ENCODE measurements around the gene VIL1.
A peak's percentile ranks its signal among the peaks of the same experiment; 100 is the strongest.

DNA sequence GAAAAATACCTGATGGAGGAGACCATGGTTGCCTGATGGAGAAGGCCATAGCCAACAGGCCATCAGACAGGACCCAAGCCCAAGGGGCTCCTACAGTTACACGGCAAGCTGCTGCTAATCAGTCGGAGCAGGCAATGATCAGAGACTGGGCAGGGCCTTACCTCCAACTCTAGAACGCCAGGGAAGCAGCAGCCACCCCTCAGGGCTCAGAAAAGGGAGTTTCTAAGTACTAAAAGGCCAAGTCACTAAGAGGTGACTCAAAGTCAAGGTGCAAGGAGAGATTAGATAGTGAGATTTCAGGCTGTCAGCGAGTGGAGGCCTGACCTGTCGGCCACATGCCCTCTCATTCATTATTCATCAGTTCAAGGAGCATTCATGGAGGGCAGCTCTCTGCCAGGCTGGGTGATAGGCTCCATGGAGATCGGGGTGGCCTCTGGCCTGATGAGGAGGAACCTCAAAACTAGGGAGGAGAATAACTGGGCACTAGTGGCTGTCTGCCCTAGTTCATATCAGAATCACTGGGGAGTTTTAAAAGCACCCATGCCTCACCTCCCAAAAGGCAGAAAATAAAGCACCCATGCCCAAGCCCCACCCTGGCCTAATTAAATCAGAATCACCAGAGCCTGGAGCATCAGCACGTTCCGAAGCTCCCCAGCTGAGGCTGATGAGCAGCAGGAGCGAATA, 3.6 kb downstream of the VIL1 start:
- TF ChIP-seq GABPA (tag; conservative IDR thresholded peaks at IDR 0.05; ENCODE audit: low read depth) (no peak), ATF7 (IDR thresholded peaks at IDR 0.05) (peak; percentile 79)
- TF ChIP-seq, protein P1, sequence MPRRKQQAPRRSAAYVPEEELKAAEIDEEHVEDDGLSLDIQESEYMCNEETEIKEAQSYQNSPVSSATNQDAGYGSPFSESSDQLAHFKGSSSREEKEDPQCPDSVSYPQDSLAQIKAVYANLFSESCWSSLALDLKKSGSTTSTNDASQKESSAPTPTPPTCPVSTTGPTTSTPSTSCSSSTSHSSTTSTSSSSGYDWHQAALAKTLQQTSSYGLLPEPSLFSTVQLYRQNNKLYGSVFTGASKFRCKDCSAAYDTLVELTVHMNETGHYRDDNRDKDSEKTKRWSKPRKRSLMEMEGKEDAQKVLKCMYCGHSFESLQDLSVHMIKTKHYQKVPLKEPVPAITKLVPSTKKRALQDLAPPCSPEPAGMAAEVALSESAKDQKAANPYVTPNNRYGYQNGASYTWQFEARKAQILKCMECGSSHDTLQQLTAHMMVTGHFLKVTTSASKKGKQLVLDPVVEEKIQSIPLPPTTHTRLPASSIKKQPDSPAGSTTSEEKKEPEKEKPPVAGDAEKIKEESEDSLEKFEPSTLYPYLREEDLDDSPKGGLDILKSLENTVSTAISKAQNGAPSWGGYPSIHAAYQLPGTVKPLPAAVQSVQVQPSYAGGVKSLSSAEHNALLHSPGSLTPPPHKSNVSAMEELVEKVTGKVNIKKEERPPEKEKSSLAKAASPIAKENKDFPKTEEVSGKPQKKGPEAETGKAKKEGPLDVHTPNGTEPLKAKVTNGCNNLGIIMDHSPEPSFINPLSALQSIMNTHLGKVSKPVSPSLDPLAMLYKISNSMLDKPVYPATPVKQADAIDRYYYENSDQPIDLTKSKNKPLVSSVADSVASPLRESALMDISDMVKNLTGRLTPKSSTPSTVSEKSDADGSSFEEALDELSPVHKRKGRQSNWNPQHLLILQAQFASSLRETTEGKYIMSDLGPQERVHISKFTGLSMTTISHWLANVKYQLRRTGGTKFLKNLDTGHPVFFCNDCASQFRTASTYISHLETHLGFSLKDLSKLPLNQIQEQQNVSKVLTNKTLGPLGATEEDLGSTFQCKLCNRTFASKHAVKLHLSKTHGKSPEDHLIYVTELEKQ (CRISPR knock-in tag; IDR thresholded peaks at IDR 0.05): no peak
- TF ChIP-seq, protein P2, sequence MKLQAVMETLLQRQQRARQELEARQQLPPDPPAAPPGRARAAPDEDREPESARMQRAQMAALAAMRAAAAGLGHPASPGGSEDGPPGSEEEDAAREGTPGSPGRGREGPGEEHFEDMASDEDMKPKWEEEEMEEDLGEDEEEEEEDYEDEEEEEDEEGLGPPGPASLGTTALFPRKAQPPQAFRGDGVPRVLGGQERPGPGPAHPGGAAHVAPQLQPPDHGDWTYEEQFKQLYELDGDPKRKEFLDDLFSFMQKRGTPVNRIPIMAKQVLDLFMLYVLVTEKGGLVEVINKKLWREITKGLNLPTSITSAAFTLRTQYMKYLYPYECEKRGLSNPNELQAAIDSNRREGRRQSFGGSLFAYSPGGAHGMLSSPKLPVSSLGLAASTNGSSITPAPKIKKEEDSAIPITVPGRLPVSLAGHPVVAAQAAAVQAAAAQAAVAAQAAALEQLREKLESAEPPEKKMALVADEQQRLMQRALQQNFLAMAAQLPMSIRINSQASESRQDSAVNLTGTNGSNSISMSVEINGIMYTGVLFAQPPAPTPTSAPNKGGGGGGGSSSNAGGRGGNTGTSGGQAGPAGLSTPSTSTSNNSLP (IDR thresholded peaks at IDR 0.05; ENCODE audit: borderline replicate concordance, low read depth, low read length): no peak

Measured in K562 (cell line).